K562 (cell line): Measurements from ENCODE around the gene SPEM3. TPM values are rescaled to one million over a fixed set of nuclear protein-coding genes. Genes with fewer than 3 reads are reported as not detected.

Source experiments
- CTCF ChIP-seq, 3 experiments: IDR thresholded peaks in 2 of 3; conservative IDR thresholded peaks in 1 of 3; 2 replicates each; pipeline ENCODE4 v1.5.1; 2011 to 2012; ENCODE audit warnings: low read length in 3 of 3, mild to moderate bottlenecking in 3 of 3, control low read depth in 2 of 3, improper control_type of control experiment in 1 of 3, inconsistent platforms in 1 of 3, low read depth in 1 of 3, mixed read lengths in 1 of 3, moderate library complexity in 1 of 3; ENCODE audit not compliant: insufficient read depth in 2 of 3
- HIVEP1 ChIP-seq: fragments of 250-450 bp; sonication (Bioruptor Pico); IDR thresholded peaks from 2 replicates; pipeline ENCODE4 v1.4.0; 2020; ENCODE audit warnings: mild to moderate bottlenecking
- MAFF ChIP-seq: IDR thresholded peaks from 2 replicates; pipeline ENCODE4 v1.6.1; 2012; ENCODE audit warnings: low read length, improper control_type of control experiment
- MAFK ChIP-seq: IDR thresholded peaks from 2 replicates; pipeline ENCODE4 v1.6.1; 2011; ENCODE audit warnings: low read length, improper control_type of control experiment
- PHF8 ChIP-seq: fragments of 200-600 bp; sonication (generic); IDR thresholded peaks from 2 replicates; pipeline ENCODE4 v1.6.1; 2012; ENCODE audit warnings: mixed run types, mild to moderate bottlenecking, inconsistent platforms, low read length, moderate library complexity, borderline replicate concordance
- RAD21 ChIP-seq, 2 experiments: fragments of 250-450 bp in 1 of 2; fragments of 450-650 bp in 1 of 2; sonication (Bioruptor Pico) in 1 of 2; formaldehyde crosslinking in 1 of 2; IDR thresholded peaks in 1 of 2; conservative IDR thresholded peaks in 1 of 2; 2 replicates each; pipeline versions ENCODE4 v1.4.0 to v1.8.0; 2020 to 2022; ENCODE audit warnings: mild to moderate bottlenecking in 2 of 2, moderate library complexity in 1 of 2
- RBM39 ChIP-seq: fragments of 200-400 bp; formaldehyde crosslinking; optimal IDR thresholded peaks from 2 replicates; pipeline ENCODE3; 2018; ENCODE audit warnings: low read depth, low read length
- REST ChIP-seq, 2 experiments: fragments of 450-650 bp; formaldehyde crosslinking in 1 of 2; IDR thresholded peaks; 2 replicates each; pipeline versions ENCODE4 v1.4.0 to v1.6.1; 2014 to 2020; ENCODE audit warnings: mild to moderate bottlenecking in 2 of 2, borderline replicate concordance in 1 of 2, low read depth in 1 of 2
- SLC30A9 ChIP-seq: fragments of 250-450 bp; sonication (Bioruptor Pico); IDR thresholded peaks from 2 replicates; pipeline ENCODE4 v1.8.0; 2022; ENCODE audit warnings: mild to moderate bottlenecking, moderate library complexity
- TFAP4 ChIP-seq: sonication (generic); formaldehyde crosslinking; IDR thresholded peaks from 2 replicates; pipeline ENCODE4 v1.8.0; 2022; ENCODE audit warnings: missing genetic modification reagents, mild to moderate bottlenecking, moderate library complexity, borderline replicate concordance
- ZBTB7A ChIP-seq: IDR thresholded peaks from 2 replicates; pipeline ENCODE4 v1.6.1; 2011; ENCODE audit warnings: low read depth, mild to moderate bottlenecking, low read length, moderate library complexity, borderline replicate concordance; ENCODE audit not compliant: control insufficient read depth
- ZNF146 ChIP-seq: IDR thresholded peaks from one replicate; pipeline ENCODE4 v1.6.1; 2018; ENCODE audit warnings: missing compliant biosample characterization; ENCODE audit not compliant: unreplicated experiment
- ZNF551 ChIP-seq: fragments of 250-450 bp; sonication (Bioruptor Pico); IDR thresholded peaks from 2 replicates; pipeline ENCODE4 v1.5.0; 2021; ENCODE audit warnings: mild to moderate bottlenecking, moderate library complexity
- ZNF584 ChIP-seq: fragments of 200-800 bp; sonication (Bioruptor generic); IDR thresholded peaks from 2 replicates; pipeline ENCODE4 v1.6.1; 2016; ENCODE audit warnings: low read depth, mild to moderate bottlenecking, missing genetic modification characterization, missing compliant biosample characterization
- ZNF79 ChIP-seq: fragments of 250-450 bp; sonication (Bioruptor Pico); IDR thresholded peaks from 2 replicates; pipeline ENCODE4 v1.4.0; 2020; ENCODE audit warnings: low read depth, mild to moderate bottlenecking, moderate library complexity
- polyA plus RNA-seq, 8 experiments: library from polyadenylated mRNA; depleted of rRNA in 4 of 8; stranded (reverse) in 5 of 8; unstranded in 3 of 8; fragments of >200 nt; fragmentation: Nextera tagmentation in 2 of 8; fragmentation: Illumina TruSeq in 1 of 8; extraction: Ambion mirVana in 2 of 8; extraction: Trizol in 1 of 8; gene quantifications; 2 replicates each; pipeline versions ENCODE4 v1.2.1 to v1.2.3, GENCODE V29; 2011 to 2014; ENCODE audit warnings: inconsistent platforms in 1 of 8, missing spikeins in 1 of 8
- total RNA-seq, 7 experiments: library from RNA; depleted of rRNA in 6 of 7; stranded (reverse); fragments of >200 nt in 6 of 7; fragmentation: Illumina TruSeq in 2 of 7; extraction: Trizol in 2 of 7; gene quantifications; 2 replicates each; pipeline versions ENCODE4 v1.2.1 to v1.2.3, GENCODE V29; 2011 to 2021; ENCODE audit warnings: low replicate concordance in 1 of 7
- TF ChIP-seq, protein P1 (sequence below): fragments of 450-650 bp; IDR thresholded peaks from 2 replicates; pipeline ENCODE4 v1.6.1; 2016

The SPEM3 gene
- total and polyA plus RNA-seq, 9 of the 15 experiments (the other 6 are each of a cell fraction or from before 2014, with no cell fraction given): not detected

DNA sequence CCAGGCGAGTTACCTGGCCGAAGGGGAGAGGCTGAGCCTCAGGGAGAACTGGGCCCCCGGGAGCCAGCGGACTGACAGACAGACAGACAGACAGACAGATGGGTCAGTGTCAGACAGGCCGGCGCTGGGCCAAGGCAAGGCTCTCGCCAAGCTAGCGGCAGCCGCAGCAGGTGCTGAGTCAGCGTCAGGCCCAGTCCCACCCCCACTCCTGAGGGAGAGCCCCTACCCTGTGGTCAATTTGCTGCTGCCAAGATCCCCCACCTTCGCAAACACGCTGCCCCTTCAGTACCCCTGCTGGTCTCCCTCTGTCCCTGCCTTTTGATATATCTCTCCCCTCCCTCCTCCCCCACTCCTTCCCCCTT is 12.2 kb downstream of the SPEM3 start (continued):
- TF ChIP-seq, protein P1, sequence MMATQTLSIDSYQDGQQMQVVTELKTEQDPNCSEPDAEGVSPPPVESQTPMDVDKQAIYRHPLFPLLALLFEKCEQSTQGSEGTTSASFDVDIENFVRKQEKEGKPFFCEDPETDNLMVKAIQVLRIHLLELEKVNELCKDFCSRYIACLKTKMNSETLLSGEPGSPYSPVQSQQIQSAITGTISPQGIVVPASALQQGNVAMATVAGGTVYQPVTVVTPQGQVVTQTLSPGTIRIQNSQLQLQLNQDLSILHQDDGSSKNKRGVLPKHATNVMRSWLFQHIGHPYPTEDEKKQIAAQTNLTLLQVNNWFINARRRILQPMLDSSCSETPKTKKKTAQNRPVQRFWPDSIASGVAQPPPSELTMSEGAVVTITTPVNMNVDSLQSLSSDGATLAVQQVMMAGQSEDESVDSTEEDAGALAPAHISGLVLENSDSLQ: peak; percentile 74
- 0 out of 6 replicates have a peak, but pooled peaks of 1 of the 3 experiments have one; percentile 8 for TF ChIP-seq CTCF (IDR thresholded peaks at IDR 0.05 in 2 of 3, conservative IDR thresholded peaks at IDR 0.05 in 1 of 3; ENCODE audit: insufficient read depth in 2 of 3, low read depth in 1 of 3, low read length in 3 of 3)
- TF ChIP-seq RAD21 (CRISPR knock-in tag; conservative IDR thresholded peaks at IDR 0.05 in 1 of 2, IDR thresholded peaks at IDR 0.05 in 1 of 2): no peak
- TF ChIP-seq ZNF551 (CRISPR knock-in tag): no peak
- no peak for TF ChIP-seq HIVEP1 (CRISPR knock-in tag)
- 0 out of 2 replicates have a peak, but pooled peaks have one; percentile 7 for TF ChIP-seq ZBTB7A
- TF ChIP-seq ZNF584 (CRISPR knock-in tag): no peak
- TF ChIP-seq MAFF: peak; percentile 53; the same call in 1 of the 2 replicates
- TF ChIP-seq PHF8: no peak
- TF ChIP-seq ZNF146: no peak
- TF ChIP-seq TFAP4 (CRISPR knock-in tag): no peak
- TF ChIP-seq REST (IDR thresholded peaks at IDR 0.05; ENCODE audit: borderline replicate concordance): no peak
- TF ChIP-seq REST (CRISPR knock-in tag; IDR thresholded peaks at IDR 0.05; ENCODE audit: low read depth): no peak
- peak; percentile 80 for TF ChIP-seq MAFK
- no peak for TF ChIP-seq RBM39
- TF ChIP-seq SLC30A9 (CRISPR knock-in tag): no peak
- TF ChIP-seq ZNF79 (CRISPR knock-in tag): no peak
